Measurements from ENCODE around the gene NTSR1.
"Not testable (repeated sequence)": the region's sequence is repeated elsewhere in the genome, so short reads cannot be mapped to it uniquely, and the experiment has no call there.

NTSR1 gene

DNA sequence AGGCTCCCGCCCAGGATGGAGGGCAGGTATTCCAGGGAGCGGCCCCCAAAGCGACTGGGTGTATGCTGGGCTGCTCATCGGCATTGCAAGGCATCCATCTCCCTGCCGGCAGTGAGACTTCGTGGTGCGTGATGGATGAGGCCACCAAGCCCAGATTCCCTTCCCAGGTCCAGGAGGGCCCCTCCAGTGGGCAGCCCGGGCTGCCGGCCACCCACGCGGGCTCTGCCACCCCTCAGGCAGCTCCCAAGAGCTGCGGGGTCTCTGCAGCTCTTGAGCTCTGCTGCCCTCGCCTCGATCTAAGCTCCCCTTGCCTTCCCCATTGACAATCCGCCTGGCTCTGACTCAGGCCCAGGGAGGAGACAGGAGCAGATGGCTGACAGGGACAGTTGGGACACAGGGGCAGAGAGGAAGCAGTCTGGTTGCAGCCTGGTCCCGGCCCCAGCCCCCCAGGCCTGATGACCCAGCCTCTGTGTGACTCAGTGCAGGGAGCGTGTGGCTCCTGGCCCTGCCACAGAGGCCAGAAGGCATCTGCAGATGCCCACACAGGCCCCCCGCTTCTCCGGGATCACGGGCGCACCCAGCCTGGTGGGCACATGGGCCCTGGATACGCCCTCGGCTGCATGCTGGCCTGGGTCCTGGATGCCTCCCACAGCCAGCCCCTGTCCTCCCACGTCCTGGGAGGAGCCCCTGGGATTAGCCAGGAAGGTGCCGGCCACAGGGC, 33.3 kb upstream of the NTSR1 start:
- TF ChIP-seq, protein P1, sequence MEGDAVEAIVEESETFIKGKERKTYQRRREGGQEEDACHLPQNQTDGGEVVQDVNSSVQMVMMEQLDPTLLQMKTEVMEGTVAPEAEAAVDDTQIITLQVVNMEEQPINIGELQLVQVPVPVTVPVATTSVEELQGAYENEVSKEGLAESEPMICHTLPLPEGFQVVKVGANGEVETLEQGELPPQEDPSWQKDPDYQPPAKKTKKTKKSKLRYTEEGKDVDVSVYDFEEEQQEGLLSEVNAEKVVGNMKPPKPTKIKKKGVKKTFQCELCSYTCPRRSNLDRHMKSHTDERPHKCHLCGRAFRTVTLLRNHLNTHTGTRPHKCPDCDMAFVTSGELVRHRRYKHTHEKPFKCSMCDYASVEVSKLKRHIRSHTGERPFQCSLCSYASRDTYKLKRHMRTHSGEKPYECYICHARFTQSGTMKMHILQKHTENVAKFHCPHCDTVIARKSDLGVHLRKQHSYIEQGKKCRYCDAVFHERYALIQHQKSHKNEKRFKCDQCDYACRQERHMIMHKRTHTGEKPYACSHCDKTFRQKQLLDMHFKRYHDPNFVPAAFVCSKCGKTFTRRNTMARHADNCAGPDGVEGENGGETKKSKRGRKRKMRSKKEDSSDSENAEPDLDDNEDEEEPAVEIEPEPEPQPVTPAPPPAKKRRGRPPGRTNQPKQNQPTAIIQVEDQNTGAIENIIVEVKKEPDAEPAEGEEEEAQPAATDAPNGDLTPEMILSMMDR (IDR thresholded peaks at IDR 0.05; ENCODE audit: extremely low read depth, missing control alignments) = no peak
- no peak for DNase-seq (ENCODE audit: low spot score)

GRCh38 chr20:62675877-62676260, 32.8 kb upstream of the NTSR1 start:
- DNase-seq (ENCODE audit: low spot score) = no peak
- TF ChIP-seq, protein P1 (IDR thresholded peaks at IDR 0.05; ENCODE audit: extremely low read depth, missing control alignments) = no peak

GRCh38 chr20:62676976-62677375, 31.7 kb upstream of the NTSR1 start:
- TF ChIP-seq, protein P1 (IDR thresholded peaks at IDR 0.05; ENCODE audit: extremely low read depth, missing control alignments) = no peak
- no peak for DNase-seq (ENCODE audit: low spot score)

DNA sequence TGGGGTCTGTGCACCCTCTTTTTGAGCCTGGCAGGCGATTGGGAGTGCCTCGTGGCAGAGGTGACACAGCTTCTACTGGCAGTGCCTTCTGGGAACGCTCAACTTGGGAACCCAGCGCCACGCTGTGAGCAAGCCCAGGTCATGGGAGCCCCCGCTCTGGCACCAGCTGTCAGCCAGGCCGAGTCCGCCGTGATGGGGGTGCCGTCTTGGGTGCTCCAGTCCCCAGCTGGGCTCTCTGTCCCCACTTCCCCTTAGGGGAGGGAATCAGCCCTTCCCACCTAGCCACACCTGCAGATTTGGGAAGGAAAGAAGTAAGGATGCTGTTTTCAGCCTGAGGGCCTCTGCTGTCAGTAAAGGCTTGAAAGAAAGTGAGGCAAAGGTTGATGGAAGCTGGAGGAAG, 31.0 kb upstream of the NTSR1 start:
- DNase-seq (ENCODE audit: low spot score) = no peak
- TF ChIP-seq, protein P1 (IDR thresholded peaks at IDR 0.05; ENCODE audit: extremely low read depth, missing control alignments) = no peak

DNA sequence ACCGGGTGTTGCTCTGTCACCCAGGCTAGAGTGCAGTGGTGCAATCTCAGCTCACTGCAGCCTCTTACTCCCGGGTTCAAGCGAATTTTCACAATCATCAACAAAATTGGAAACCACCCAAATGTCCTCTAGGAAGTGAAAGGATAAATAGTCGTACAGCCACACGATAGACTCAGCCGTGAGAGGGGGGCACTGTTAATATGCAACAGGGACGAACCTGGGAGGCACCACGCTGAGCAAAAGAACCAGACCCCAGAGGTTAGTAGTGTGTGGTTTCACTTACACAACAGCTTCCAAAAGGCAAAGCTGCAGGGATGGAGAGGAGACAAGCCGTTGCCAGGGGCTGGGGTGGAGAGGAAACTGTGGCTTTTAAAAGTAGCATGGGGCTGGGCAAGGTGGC, 30.1 kb upstream of the NTSR1 start:
- no peak for DNase-seq (ENCODE audit: low spot score)
- TF ChIP-seq, protein P1 (IDR thresholded peaks at IDR 0.05; ENCODE audit: extremely low read depth, missing control alignments) = no peak

- TF ChIP-seq, protein P1 (IDR thresholded peaks at IDR 0.05; ENCODE audit: extremely low read depth, missing control alignments) = no peak
- DNase-seq (ENCODE audit: low spot score) = no peak
Measured at GRCh38 chr20:62679978-62680589, 28.6 kb upstream of the NTSR1 start.

GRCh38 chr20:62682912-62683517, 25.6 kb upstream of the NTSR1 start:
- DNase-seq (ENCODE audit: low spot score) = no peak
- TF ChIP-seq, protein P1 (IDR thresholded peaks at IDR 0.05; ENCODE audit: extremely low read depth, missing control alignments) = no peak

- DNase-seq (ENCODE audit: low spot score) = not testable (repeated sequence)
Measured at GRCh38 chr20:62683660-62684322, 24.8 kb upstream of the NTSR1 start.

Data from GM20000 (cell line).